GM12801 (cell line): ENCODE results near the gene FOXP1.

Experiments
- TF ChIP-seq, protein P1 (sequence below): IDR thresholded peaks from one replicate; pipeline ENCODE4 v1.5.1; 2011; ENCODE audit warnings: control low read depth; ENCODE audit not compliant: insufficient read length; ENCODE audit errors: extremely low read depth

FOXP1 gene

GRCh38 chr3:71186801-71187200 is 396.7 kb downstream of the FOXP1 start:
- TF ChIP-seq, protein P1, sequence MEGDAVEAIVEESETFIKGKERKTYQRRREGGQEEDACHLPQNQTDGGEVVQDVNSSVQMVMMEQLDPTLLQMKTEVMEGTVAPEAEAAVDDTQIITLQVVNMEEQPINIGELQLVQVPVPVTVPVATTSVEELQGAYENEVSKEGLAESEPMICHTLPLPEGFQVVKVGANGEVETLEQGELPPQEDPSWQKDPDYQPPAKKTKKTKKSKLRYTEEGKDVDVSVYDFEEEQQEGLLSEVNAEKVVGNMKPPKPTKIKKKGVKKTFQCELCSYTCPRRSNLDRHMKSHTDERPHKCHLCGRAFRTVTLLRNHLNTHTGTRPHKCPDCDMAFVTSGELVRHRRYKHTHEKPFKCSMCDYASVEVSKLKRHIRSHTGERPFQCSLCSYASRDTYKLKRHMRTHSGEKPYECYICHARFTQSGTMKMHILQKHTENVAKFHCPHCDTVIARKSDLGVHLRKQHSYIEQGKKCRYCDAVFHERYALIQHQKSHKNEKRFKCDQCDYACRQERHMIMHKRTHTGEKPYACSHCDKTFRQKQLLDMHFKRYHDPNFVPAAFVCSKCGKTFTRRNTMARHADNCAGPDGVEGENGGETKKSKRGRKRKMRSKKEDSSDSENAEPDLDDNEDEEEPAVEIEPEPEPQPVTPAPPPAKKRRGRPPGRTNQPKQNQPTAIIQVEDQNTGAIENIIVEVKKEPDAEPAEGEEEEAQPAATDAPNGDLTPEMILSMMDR: no peak

GRCh38 chr3:71185733-71186455 is 397.6 kb downstream of the FOXP1 start:
- TF ChIP-seq, protein P1: no peak

DNA sequence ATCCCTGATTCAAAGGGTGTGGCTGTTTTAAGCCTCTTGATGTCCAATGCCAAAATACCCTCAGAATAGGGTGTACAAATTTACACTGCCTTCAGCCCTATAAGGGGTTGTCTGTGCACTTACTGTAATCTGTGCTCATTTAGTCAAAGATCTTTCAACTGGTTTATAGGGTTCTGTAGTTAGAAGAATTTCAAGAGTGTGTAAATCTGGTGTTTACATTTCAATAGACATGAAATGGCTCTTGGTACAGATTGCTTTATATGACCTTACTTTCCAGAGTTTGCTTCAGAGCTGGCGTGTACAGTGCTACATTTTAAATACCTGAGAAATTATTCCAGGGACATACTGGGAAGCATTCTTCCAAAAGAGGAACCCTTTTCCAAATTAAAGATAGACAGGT is 399.3 kb downstream of the FOXP1 start:
- TF ChIP-seq, protein P1: no peak

- TF ChIP-seq, protein P1: no peak
Measured at GRCh38 chr3:71183549-71183948, 400.0 kb downstream of the FOXP1 start.

GRCh38 chr3:71180524-71180923 is 403.0 kb downstream of the FOXP1 start:
- TF ChIP-seq, protein P1: no peak

DNA sequence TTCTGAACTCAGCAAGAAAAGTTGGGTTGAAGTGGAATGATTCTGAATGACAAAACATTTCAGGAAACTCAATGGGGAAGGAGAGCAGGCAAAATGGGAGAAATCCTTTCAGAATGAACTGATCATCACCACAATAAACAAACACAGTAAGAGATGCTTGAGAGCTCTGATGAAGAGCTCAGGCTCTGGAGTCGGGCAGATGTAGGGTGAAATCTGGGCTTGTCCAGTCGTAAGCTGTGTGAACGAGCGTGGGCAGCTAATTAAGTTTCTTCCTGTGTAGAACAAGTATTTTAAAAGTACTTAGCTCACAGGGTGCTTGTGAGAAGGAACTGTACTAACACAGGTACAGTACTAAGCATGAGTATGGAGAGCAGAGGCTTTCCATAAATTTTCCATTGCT is 406.2 kb downstream of the FOXP1 start:
- TF ChIP-seq, protein P1: no peak

DNA sequence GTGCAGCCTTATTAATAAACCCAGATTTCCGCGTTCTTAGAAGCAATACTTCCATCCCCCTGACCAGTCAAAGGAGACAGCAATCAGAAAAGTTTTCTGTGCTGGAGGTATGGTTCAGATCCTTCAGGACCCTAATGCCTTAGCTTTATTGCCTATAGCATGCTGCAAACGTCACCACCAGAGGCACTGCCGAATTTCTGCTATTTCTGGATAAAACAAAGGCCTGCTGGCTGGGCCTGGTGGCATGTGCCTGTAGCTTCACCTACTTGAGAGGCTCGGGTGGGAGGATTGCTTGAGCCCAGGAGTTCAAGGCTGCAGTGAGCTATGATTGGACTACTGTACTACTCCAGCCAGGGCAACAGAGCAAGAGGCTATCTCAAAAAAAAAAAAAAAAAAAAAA is 407.2 kb downstream of the FOXP1 start:
- TF ChIP-seq, protein P1: no peak
